RKO (cell line): ENCODE measurements around the gene REPIN1.
"Not testable (repeated sequence)": the region's sequence is repeated elsewhere in the genome, so short reads cannot be mapped to it uniquely, and the experiment has no call there.

Experiments used
- DNase-seq: peaks from one replicate; pipeline ENCODE4 v3.0.0-alpha.2; 2016; ENCODE audit warnings: low spot score

REPIN1 gene

DNA sequence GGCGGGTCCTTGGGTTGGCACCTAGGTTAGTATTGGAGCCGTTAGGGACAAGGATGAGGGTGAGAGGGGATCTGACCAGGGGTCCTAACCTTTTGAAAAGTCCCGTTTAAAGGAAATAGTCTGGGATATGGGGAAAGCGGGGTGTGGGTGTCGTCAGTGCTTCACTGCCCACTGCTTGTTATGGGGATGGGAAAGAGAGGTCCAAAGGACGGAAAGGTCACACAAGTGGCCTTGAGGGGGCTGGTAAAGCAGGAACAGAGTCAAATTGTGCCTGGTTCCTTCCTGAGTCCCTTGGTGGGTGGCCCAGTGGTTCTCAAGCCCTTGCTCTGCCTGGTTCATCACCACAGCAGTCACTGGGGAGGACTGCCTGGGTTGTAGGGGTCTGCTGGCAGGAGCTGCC, 7.9 kb downstream of the REPIN1 start:
- no peak for DNase-seq

DNA sequence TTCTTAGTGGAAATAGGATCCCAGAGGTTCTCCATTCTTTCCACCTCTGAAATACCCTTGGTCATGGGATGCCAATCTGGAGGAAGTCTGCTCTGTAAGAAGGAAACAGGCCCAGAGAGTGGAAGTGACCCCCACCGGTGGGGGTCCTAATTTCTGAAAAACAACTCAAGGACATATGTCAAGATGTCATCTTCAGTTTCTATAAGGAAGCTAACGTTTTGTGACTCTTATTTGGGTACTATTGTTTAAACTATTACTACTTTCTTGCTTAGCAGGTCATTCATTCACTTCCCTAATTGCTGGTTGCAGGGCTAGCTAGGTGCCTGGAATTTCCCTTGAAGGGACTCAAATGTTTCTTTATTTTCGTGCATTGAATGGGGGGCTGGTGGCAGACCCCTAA, 8.6 kb downstream of the REPIN1 start:
- no peak for DNase-seq

DNA sequence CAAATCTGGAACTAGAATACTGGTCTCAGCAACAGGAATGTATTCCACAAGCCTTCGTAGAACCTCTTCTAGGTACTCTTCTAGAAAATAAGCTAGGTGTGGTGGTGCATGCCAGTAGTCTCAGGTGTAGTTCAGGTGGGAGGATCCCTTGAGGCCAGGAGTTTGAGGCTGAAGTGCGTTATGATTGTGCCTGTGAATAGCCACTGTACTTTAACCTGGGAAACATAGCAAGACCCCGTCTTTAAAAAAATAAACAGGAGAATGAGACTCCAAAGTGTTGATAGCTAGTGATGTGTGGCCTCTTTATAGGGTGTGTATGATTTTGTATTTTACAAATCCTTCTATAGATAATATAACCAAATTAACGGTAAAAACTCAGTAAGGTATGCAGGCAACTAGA, 9.0 kb downstream of the REPIN1 start:
- DNase-seq = no peak

DNA sequence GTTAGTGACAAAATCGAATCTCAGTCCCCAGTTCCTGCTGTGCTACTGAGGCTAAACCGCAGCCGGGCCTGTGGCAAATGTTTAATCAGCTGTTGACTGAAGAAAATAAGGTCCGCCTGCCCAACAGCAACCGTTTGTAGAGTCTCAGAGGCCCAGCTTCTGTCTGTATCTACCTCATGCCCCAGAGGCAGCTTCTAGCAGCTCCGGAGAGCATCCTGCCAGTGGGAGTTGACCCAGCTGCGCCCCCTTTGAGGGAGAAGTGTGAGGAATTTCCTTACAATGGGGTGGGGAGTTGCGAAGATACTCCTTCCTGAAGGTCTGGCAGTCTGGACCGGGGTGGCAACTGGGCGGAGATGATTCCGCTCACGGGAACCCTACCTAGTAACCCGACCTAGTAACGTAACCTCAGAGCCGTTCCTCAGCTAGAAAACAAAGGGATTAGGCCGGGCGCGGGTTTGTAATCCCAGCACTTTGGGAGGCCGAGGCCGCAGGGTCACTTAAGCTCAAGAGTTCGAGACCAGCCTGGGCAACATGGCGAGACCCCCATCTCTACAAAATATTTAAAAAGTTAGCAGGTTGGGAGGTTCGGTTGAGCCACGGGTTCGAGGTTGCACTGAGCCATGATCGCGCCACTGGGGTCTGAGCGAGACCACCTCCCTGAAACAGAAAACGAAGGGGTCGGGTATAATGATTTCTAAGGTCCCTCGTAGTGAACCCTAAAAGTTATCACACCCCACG, 9.7 kb downstream of the REPIN1 start:
- DNase-seq = peak; percentile 75

DNA sequence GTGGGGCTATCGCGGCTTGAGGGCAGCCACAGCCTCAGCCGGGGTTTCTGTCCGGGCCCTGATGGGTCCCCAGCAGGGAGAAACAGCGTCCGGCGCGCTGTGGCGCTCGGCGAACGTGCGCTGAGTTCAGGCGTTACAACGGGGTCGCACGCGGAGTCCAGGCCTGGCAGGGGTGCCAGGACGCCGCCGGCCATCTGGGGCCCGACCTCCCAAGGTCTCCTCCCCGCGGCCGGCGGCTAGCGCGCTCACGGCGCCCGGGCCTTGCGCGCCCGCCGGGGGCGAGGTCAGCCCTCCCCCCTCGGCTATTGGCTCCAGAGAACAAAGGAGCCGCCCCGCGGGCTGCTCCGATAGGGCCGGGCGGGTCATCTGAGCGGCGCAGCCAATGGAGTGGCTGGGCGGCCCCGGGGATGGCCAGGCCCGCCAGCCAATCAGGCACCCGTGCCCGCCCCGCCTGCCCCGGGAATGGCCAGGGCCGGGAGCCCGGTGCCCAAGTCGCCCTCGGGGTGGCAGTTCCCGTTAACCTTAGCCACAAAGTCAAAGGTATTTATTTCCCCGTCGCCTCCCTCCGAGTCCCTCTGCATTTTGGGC, 10.3 kb downstream of the REPIN1 start, which contains the start of gene ZNF775:
ZNF775 (plus strand) TSS at position 478 of the 588 bp plus-strand sequence. CDS start 9,141 bp downstream, outside the sequence.
- peak; percentile 97 for DNase-seq

DNA sequence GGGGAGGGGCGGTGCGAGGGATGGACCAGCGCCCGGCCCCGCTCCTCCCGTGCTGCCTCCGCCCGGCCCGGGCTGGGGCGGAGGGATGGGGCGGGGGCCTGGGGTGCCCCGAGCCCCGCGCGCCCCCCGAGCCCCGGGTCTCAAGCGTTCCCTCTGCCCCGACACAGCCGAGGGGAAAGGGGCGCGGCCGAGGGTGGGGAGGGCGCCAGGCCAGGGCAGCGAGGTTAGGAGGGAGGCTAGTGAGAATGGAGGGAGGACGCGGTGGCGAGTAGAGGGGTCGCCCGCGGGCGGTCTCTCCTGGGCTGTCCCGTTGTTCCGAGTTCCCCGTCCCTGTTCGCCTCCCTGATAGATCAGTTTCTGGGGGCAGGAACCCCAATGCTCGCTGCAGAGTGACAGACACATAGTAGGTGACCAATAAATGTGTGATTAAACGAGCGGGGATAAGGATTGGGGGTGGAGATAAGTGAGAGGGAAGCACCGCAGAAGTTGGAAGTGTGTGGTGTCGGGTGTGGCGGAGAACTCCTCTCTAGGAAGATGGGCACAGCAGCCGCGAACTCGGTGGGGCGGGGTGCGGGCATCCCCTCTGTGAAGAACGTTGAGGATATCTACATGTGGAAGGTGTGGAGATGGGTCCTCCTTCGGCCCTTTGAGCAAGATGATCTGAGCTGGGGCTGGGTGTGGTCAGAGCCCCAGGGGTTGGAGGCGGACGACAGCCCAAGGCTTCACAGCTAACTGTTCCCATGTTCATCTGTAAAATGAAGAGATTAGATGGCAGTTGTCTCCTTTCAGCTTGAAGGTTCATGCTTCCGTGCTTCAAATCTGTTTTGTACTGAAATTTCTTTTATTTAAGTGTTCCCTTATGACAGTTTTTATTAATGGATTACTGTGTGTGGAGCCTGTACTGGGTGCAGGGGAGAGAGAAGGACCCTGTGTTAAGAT, 11.1 kb downstream of the REPIN1 start:
- DNase-seq = peak; percentile 61

DNA sequence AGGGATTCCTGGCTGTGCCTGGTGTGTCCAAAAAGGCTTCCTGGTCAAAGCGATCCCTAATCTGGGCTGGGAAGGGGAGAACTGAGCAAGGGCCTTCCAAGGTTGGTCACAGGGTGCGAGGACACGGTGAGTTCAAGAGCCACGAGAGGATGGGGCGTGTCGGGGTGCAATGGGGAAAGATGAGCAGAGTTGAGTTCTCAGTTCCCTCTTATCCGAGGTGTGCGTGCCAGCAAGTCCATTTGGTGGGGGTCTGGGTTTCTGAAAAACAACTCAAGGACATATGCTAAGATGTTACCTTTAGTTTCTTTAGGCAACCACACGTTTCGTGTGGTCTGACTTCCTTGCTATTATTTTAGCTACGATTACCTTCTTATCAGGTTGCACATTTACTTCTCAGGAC, 11.8 kb downstream of the REPIN1 start:
- no peak for DNase-seq

DNA sequence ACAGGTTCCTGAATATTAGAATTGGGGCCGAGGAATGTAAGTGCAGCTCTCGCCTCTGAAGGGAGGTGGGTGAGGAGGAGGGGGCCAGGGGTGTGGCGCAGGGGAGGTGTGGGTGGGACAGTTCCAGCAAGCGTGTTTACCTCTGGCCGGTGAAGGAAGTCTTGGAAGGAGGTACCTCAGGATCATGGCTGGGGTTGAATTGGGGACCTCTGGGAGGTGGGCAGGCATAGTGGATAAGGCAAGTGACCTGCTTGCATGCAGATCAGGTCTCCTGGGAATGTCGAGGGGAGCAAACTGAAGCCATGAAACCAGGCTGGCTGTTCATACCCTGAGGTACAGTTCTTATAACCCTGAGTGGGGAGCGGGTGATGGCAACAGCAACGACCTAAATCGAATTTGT, 12.5 kb downstream of the REPIN1 start:
- DNase-seq = no peak

DNA sequence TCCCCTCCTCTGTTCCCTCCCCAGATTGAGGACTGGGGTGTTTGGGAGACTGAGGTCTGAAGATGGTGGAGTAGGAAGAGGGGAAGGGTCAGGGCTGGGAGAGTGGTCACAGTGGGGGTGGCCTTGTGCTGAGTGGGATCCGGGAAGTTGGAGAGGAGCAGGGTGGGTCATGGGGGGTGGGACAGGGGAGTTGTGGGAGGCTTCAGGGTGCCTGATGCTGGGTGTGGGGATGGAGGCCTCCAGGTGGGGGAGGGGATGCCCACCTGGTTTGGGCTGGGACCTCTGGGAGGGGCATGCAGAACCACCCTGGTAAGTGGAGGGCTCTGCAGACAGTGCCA, 13.1 kb downstream of the REPIN1 start:
- DNase-seq = no peak

DNA sequence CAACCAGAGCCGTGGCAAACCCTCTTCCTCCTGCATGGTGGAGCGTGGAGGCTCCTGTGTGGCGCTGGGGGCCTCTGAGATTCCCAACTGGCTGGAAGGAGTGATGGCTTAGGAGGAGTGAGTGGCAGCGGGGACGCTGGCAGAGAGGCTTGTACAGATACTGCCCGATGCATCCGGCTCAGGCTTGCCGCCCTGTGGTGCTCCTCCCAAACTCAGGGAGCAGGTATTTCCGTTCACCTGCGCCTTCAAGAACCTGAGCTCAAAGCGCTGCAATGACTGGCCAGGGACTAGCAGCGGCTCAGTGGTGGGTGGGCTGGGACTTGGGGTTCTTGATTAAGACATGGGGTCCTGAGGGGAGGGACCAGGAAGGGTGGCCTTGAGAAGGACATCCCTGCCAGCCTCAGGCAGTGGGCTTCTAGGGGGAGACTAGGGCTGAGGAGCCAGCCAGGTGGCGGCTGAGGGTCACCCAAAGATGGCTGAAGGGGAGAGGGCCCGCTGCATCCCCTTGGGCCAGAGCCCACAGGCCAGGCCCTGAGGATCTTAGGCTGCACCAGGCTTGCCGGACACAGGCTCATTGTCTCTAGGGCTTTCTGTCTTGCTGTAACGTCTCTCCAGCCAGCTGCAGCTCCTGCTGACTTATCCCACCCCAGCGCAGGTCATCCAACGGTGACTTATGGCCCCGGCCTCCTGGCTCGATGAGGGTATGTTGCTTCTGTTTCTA, 13.7 kb downstream of the REPIN1 start:
- DNase-seq = no peak

DNA sequence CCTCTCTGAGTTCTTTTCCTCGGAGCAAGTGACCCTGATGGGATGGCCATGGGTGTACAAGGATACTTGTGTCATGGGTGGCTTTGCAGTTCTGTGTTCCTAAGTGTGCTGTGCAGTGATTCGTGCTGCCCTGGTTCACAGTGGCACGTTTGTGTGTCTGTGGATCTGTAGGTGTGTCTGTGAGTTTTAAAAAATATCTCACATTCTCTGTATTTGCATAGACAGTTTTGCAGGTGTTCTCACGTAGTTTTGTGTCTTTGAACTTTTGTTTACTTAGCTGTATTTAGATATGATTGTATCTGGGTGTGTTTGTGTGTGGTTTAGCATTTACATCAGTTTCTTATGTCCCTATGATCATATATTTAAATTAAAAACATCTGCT, 14.2 kb downstream of the REPIN1 start:
- DNase-seq = no peak

DNA sequence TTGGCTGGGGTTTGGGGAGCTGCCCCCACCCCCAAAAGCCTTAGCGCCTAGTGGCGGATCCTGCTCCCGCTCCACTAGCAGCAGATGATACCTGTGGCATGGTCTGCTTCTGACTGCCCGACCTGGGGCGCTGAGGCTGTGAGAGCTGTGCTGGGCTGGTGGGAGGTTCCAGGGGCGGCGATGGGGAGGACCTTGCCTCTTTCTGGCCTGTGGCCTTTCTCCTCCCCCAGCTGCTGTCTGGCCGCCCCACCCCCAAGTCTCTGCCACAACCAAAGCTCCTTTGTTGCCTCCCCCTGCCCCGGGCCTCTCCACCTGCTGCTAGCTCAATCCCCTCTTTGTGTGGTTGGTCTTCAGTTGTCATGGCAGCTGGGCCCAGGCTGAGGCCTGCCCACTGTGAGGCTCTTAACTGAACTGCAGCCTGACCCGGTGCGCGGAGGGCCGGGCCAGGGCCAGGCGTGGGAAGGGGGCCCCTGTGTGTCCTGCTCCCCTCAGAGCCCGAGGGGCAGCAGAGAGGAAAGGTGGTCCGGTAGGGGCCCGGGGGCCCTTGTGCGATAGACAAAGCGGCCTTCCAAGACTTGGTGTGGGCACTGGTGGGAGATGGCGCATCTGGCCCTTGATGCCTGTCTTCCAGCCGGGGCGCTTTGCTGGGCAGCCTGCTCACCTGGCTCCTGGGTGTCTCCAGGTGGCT, 15.2 kb downstream of the REPIN1 start:
- DNase-seq = no peak

DNA sequence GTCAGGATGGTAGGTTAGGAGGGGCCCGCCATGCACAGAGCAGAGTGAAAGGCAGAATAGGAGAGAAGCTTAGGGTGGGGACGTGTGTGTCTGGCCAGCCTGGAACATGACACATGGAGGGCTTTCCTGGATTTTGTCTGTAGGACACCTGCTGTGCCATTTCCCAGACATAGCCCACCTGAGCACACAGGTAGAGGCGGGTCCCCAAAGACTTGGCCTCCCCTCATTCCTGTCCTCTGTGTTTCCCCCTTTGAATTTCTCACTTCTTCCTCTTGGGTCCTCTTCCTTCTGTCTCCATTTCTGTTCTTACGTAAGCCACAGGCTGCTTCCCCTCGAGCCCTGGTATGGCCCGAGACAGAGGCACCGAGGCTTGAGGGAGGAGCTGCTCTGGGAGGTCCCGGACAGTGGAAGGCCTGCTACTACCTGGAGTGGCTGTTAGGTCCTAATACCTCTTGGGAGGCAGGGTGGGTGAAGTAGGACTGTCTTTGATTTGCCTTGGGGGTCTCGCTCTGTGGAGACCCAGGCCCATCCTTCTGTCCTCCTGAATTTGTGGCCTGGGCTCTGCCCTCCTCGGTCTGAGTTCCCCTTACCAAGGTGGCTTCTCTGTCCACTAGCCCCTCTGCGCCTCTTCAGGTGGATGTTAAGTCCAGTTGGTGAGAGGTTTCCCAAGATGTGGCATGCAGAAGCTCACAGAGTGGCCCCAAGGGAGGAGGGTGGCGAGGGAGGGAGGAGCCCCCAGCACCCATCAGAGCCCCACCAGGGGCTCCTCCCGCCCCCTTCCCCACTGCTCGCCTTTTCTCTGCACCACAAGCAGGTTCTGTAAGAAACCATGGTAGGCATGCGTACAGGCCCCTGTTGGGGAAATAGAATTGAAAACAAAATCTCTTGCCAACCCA, 16.0 kb downstream of the REPIN1 start:
- DNase-seq = no peak

DNA sequence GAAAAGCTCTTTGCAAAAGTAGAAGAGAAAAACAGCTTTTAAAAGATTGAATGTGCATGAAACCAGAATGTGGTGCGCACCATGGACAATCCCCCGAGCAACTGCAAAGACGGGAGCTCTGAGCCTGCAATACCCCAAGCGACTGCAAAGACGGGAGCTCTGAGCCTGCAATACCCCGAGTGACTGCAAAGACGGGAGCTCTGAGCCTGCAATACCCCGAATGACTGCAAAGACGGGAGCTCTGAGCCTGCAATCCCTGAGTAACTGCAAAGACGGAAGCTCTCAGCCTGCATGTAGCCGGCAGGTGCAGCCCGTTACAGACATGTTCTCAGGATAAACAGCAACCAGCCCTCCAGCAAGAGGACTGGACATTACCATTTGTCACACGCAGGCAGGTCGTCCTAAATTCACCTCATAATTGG, 16.7 kb downstream of the REPIN1 start:
- DNase-seq = no peak

DNA sequence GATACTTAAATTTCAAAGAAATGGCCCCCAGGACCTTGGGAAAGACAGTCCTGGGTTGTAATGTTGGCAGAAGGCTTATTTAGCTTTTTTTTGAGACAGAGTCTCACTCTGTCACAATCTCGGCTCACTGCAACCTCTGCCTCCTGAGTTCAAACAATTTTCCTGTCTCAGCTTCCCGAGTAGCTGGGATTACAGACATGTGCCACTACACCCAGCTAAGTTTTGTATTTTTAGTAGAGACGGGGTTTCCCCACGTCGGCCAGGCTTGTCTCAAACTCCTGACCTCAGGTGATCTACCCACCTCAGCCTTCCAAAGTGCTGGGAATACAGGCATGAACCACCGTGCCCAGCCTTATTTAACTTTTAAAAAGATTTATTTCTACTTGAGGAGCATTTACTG, 17.3 kb downstream of the REPIN1 start:
- not testable (repeated sequence) for DNase-seq

DNA sequence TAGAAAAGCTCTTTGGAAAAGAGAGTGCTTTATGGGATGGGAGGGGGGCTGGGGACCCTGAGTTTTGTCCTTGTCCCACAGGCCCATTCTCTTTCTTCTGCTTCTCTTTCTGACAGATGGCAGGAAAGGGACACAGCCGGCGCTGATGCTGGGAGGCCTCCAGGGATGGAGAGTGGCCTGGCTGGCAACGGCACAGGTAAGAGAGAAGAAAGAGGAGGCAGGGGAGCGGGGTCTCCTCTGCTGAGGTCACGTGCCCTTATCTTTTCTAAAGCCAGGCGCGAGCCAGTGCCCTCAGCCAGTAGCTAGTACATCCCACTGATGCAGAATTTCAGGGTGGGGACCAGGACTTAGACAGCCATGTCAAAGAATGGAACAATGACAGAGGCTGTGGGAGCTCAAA, 19.7 kb downstream of the REPIN1 start:
- DNase-seq = no peak

DNA sequence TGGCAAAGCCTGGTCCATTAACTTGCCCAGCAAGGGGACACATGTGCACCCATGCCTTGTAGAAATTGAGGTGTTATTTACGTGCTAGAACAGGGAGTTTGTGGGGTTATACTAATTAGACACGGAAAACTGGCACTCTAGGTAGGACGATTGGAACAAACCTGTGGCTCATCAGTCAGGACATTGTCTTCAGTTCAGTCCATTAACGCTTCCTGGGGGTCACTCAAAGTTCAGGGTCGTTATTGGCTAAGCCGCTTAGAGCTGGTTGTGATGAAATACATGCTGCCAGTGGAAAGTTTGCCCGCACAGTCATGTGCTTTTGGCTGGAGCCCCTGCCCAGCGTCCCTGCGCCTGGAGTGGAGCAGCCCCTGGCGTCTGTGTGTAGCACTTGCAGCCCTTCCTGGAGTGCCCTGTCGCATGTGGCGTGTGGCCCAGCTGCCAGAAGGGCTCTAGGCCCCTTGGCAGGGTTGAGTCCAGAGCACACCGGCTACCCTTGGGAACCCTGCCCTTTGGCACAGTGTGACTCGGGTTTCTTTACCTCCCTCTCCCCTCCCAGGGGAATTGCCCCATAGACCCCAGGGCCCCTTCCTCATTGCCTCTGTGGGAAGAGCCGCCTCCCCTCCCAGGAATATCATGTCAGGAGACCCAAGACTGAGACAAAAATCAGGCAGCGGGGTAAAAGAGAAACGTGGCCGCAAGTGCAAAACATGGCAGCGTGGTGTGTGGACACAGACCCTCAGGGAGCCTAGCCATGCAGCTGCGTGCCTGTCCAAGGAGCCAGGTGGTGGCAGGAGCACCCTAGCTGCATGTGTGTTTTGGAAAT, 20.3 kb downstream of the REPIN1 start:
- no peak for DNase-seq

DNA sequence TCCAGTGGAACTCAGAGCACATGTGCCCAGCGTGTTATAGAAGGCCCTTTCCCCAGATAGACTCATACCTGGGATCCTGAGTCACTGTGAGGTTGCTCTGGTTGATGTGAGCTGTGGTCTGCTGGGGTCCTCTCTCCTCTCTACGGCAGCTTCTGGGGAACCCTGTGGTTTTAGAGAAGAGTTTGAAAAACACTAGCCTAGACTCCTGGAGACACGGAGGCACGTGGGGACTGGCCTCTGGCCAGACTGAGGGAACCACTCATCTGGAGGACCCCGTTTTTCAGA, 20.9 kb downstream of the REPIN1 start:
- no peak for DNase-seq

DNA sequence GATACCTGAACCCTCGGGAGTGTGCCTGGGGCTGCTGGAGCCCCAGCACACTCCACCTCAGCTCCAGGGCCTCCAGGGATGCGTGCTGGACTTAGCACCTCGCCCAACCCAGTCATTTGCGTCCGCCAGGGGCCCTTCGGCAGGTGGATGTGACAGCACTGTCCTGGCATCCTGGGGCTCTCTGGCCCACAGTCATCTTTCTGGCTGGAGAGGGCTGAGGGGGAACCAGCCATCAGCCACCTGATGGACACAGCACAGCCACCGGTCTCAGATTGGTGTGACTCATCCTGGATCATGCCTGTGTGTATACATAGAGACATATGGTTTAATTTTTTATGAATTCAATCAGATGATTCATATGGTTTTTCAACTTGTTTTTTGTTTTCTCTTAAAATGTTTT, 21.6 kb downstream of the REPIN1 start:
- DNase-seq = peak; percentile 45

DNA sequence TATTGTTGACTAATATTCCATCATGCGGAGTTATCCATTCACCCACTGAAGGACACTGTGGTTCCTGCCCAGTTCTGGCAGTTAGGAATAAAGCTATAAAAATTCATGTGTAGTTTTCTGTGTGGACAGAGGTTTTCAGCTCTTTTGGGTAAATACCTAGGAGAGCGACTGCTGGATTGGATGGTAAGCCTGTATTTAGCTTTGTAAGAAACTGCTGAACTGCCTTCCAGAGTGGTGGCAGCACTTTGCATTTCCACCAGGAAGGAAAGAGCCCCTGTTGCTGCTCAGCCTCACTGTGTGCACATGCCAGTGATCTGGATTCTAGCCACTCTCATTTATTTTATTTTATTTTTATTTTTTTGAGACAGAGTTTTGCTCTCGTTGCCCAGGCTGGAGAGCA, 24.7 kb downstream of the REPIN1 start:
- DNase-seq = no peak
